Immature natural killer cell (primary cell): ENCODE results near the gene TRIM62. TPM values are rescaled to one million over a fixed set of nuclear protein-coding genes. Genes with fewer than 3 reads are reported as not detected.
A peak's percentile ranks its signal among the peaks of the same experiment; 100 is the strongest.

Experiments used
- DNase-seq, 3 donors: peaks; one replicate each; pipeline ENCODE4 v3.0.0; 2022; ENCODE audit warnings: mixed read lengths in 1 of 3
- H3K27ac Mint-ChIP-seq, 6 donors: one replicate each; pipeline ENCODE4 v1.8.0; 2020; ENCODE audit warnings: mixed read lengths in 6 of 6, mild to moderate bottlenecking in 5 of 6, inconsistent platforms in 4 of 6, moderate library complexity in 3 of 6
- H3K27me3 Mint-ChIP-seq, 3 donors: one replicate each; pipeline ENCODE4 v1.8.0; 2020 to 2021; ENCODE audit warnings: low read depth in 3 of 3, mild to moderate bottlenecking in 3 of 3, mixed read lengths in 3 of 3, moderate library complexity in 3 of 3, inconsistent platforms in 1 of 3
- H3K36me3 Mint-ChIP-seq, 3 donors: one replicate each; pipeline ENCODE4 v1.8.0; 2020; ENCODE audit warnings: mixed read lengths in 3 of 3, inconsistent platforms in 2 of 3, mild to moderate bottlenecking in 2 of 3
- H3K4me1 Mint-ChIP-seq, 2 donors: one replicate each; pipeline ENCODE4 v1.8.0; 2020; ENCODE audit warnings: inconsistent platforms in 2 of 2, mild to moderate bottlenecking in 2 of 2, mixed read lengths in 2 of 2, moderate library complexity in 1 of 2
- H3K4me3 Mint-ChIP-seq, 5 donors: one replicate each; pipeline ENCODE4 v1.8.0; 2020; ENCODE audit warnings: mild to moderate bottlenecking in 5 of 5, mixed read lengths in 5 of 5, inconsistent platforms in 3 of 5, moderate library complexity in 3 of 5
- H3K9me3 Mint-ChIP-seq, 6 donors: one replicate each; pipeline ENCODE4 v1.8.0; 2020; ENCODE audit warnings: mild to moderate bottlenecking in 6 of 6, mixed read lengths in 6 of 6, inconsistent platforms in 4 of 6, moderate library complexity in 3 of 6
- polyA plus RNA-seq, 3 donors: library from polyadenylated mRNA; unstranded; fragments of 300-500 nt; fragmentation: Illumina TruSeq; gene quantifications; one replicate each; pipeline ENCODE4 v1.2.3, GENCODE V29; 2021

The TRIM62 gene
- polyA plus RNA-seq, 3 donors from 2014 or later: 2.5 to 8.0 TPM; not detected in 1

- peaks cover under 1 to 4% (median 2%) of the 10 kb centered on the region in 3 donors for H3K27me3 Mint-ChIP-seq
- H3K4me1 Mint-ChIP-seq: peaks cover 24 to 26% of the 10 kb centered on the region in 2 donors
- no peaks in the 10 kb centered on the region for H3K9me3 Mint-ChIP-seq
- H3K4me3 Mint-ChIP-seq: no peak overlapping the region
- H3K27ac Mint-ChIP-seq: no peak overlapping the region
- H3K36me3 Mint-ChIP-seq: peaks cover 4 to 8% (median 5%) of the 10 kb centered on the region in 3 donors
- DNase-seq: no peak
Observed at GRCh38 chr1:33176362-33176850, 5.4 kb downstream of the TRIM62 start.

GRCh38 chr1:33175865-33176264 lies 6.0 kb downstream of the TRIM62 start:
- Mint-ChIP-seq H3K4me1 (peaks cover 27 to 32% of the 10 kb centered on the region in 2 donors), H3K36me3 (peaks cover 4 to 10% (median 5%) of the 10 kb centered on the region in 3 donors), H3K9me3 (no peaks in the 10 kb centered on the region), H3K27me3 (peaks cover 0 to 2% (median under 1%) of the 10 kb centered on the region in 3 donors), H3K27ac (no peak overlapping the region), H3K4me3 (no peak overlapping the region)
- DNase-seq: no peak

- Mint-ChIP-seq H3K27me3 (peaks cover 0 to 2% (median 2%) of the 10 kb centered on the region in 3 donors), H3K27ac (no peak overlapping the region), H3K36me3 (peaks cover 5 to 10% (median 5%) of the 10 kb centered on the region in 3 donors), H3K9me3 (no peaks in the 10 kb centered on the region), H3K4me1 (peaks cover 15 to 26% of the 10 kb centered on the region in 2 donors), H3K4me3 (peak overlapping the region in 1 of 5 donors; percentile 43)
- no peak for DNase-seq
Observed at GRCh38 chr1:33173091-33173490, 8.8 kb downstream of the TRIM62 start.

GRCh38 chr1:33171977-33172813 lies 9.6 kb downstream of the TRIM62 start:
- Mint-ChIP-seq H3K36me3 (peaks cover 8 to 17% (median 12%) of the 10 kb centered on the region in 3 donors), H3K4me1 (peaks cover 15 to 19% of the 10 kb centered on the region in 2 donors), H3K27ac (no peak overlapping the region), H3K9me3 (no peaks in the 10 kb centered on the region), H3K27me3 (peaks cover 0 to 2% (median 2%) of the 10 kb centered on the region in 3 donors), H3K4me3 (no peak overlapping the region)
- no peak for DNase-seq

- Mint-ChIP-seq H3K4me1 (peaks cover 15 to 19% of the 10 kb centered on the region in 2 donors), H3K4me3 (peak overlapping the region in 1 of 5 donors; percentile 53), H3K27me3 (peaks cover 0 to 2% (median 2%) of the 10 kb centered on the region in 3 donors), H3K9me3 (no peaks in the 10 kb centered on the region), H3K36me3 (peaks cover 14 to 22% (median 18%) of the 10 kb centered on the region in 3 donors), H3K27ac (no peak overlapping the region)
- DNase-seq: no peak
Observed at GRCh38 chr1:33170351-33171274, 11.2 kb downstream of the TRIM62 start.

GRCh38 chr1:33169290-33170055 lies 12.4 kb downstream of the TRIM62 start:
- Mint-ChIP-seq H3K27ac (peak overlapping the region in 1 of 6 donors; percentile 31), H3K4me3 (no peak overlapping the region)

GRCh38 chr1:33168556-33169289 lies 13.1 kb downstream of the TRIM62 start:
- DNase-seq: no peak
- H3K4me1 Mint-ChIP-seq: peaks cover 15 to 19% of the 10 kb centered on the region in 2 donors
- H3K27ac Mint-ChIP-seq: peak overlapping the region in 1 of 6 donors; percentile 30
- peaks cover 16 to 25% (median 20%) of the 10 kb centered on the region in 3 donors for H3K36me3 Mint-ChIP-seq
- no peaks in the 10 kb centered on the region for H3K9me3 Mint-ChIP-seq
- H3K4me3 Mint-ChIP-seq: no peak overlapping the region
- peaks cover 0 to 5% (median 2%) of the 10 kb centered on the region in 3 donors for H3K27me3 Mint-ChIP-seq

More at GRCh38 chr1:33169290-33170055, 12.4 kb downstream of the TRIM62 start:
- Mint-ChIP-seq H3K9me3 (no peaks in the 10 kb centered on the region), H3K4me1 (peaks cover 15 to 19% of the 10 kb centered on the region in 2 donors), H3K36me3 (peaks cover 16 to 24% (median 20%) of the 10 kb centered on the region in 3 donors), H3K27me3 (peaks cover 0 to 2% (median 2%) of the 10 kb centered on the region in 3 donors)
- no peak for DNase-seq

GRCh38 chr1:33167650-33168447 lies 14.0 kb downstream of the TRIM62 start:
- H3K36me3 Mint-ChIP-seq: peaks cover 16 to 27% (median 20%) of the 10 kb centered on the region in 3 donors
- H3K4me3 Mint-ChIP-seq: no peak overlapping the region
- H3K9me3 Mint-ChIP-seq: no peaks in the 10 kb centered on the region
- no peak overlapping the region for H3K27ac Mint-ChIP-seq
- H3K4me1 Mint-ChIP-seq: peaks cover 11 to 19% of the 10 kb centered on the region in 2 donors
- no peak for DNase-seq
- H3K27me3 Mint-ChIP-seq: peaks cover 0 to 5% (median 2%) of the 10 kb centered on the region in 3 donors

- no peak overlapping the region for H3K27ac Mint-ChIP-seq
- peaks cover 16 to 25% (median 25%) of the 10 kb centered on the region in 3 donors for H3K36me3 Mint-ChIP-seq
- peaks cover 0 to 3% (median 2%) of the 10 kb centered on the region in 3 donors for H3K27me3 Mint-ChIP-seq
- no peaks in the 10 kb centered on the region for H3K9me3 Mint-ChIP-seq
- peaks cover 4 to 6% of the 10 kb centered on the region in 2 donors for H3K4me1 Mint-ChIP-seq
- H3K4me3 Mint-ChIP-seq: no peak overlapping the region
- no peak for DNase-seq
Observed at GRCh38 chr1:33165809-33166208, 16.0 kb downstream of the TRIM62 start.

- no peak for DNase-seq
- peaks cover 16 to 26% (median 25%) of the 10 kb centered on the region in 3 donors for H3K36me3 Mint-ChIP-seq
- peaks cover 0 to 3% of the 10 kb centered on the region in 2 donors for H3K4me1 Mint-ChIP-seq
- no peak overlapping the region for H3K27ac Mint-ChIP-seq
- H3K4me3 Mint-ChIP-seq: no peak overlapping the region
- H3K27me3 Mint-ChIP-seq: peaks cover 0 to 3% (median 2%) of the 10 kb centered on the region in 3 donors
- no peaks in the 10 kb centered on the region for H3K9me3 Mint-ChIP-seq
Observed at GRCh38 chr1:33165209-33165608, 16.6 kb downstream of the TRIM62 start.

- Mint-ChIP-seq H3K4me3 (no peak overlapping the region), H3K27ac (no peak overlapping the region), H3K4me1 (peaks cover 0 to 3% of the 10 kb centered on the region in 2 donors), H3K9me3 (no peaks in the 10 kb centered on the region), H3K36me3 (peaks cover 16 to 34% (median 31%) of the 10 kb centered on the region in 3 donors), H3K27me3 (peaks cover 0 to 3% (median under 1%) of the 10 kb centered on the region in 3 donors)
- DNase-seq: no peak
Observed at GRCh38 chr1:33163621-33164519, 18.0 kb downstream of the TRIM62 start.
